Liver (tissue), 3 donors: ENCODE data around the gene VASP.

ENCODE experiments used
- GABPA ChIP-seq, 2 donors: IDR thresholded peaks in 1 of 2; conservative IDR thresholded peaks in 1 of 2; 2 replicates each; pipeline ENCODE4 v1.6.1; 2016; ENCODE audit warnings: antibody characterized with exemption in 2 of 2, mild to moderate bottlenecking in 1 of 2, moderate library complexity in 1 of 2
- JUND ChIP-seq, 2 donors: IDR thresholded peaks; 2 replicates each; pipeline ENCODE4 v1.6.1; 2016; ENCODE audit warnings: antibody characterized with exemption in 2 of 2
- MAX ChIP-seq: IDR thresholded peaks from 2 replicates; pipeline ENCODE4 v1.6.1; 2016; ENCODE audit warnings: antibody characterized with exemption
- REST ChIP-seq: IDR thresholded peaks from 2 replicates; pipeline ENCODE4 v1.6.1; 2016; ENCODE audit warnings: antibody characterized with exemption, mild to moderate bottlenecking
- YY1 ChIP-seq: IDR thresholded peaks from 2 replicates; pipeline ENCODE4 v1.6.1; 2016; ENCODE audit warnings: antibody characterized with exemption, mild to moderate bottlenecking
- TF ChIP-seq, protein P1 (sequence below): fragments of 150-350 bp; IDR thresholded peaks from 2 replicates; pipeline ENCODE4 v1.5.1; 2017; ENCODE audit warnings: improper control_type of control experiment, low read depth, low read length; ENCODE audit not compliant: missing input control
- donor health status: healthy.
- donor health status: healthy.

DNA sequence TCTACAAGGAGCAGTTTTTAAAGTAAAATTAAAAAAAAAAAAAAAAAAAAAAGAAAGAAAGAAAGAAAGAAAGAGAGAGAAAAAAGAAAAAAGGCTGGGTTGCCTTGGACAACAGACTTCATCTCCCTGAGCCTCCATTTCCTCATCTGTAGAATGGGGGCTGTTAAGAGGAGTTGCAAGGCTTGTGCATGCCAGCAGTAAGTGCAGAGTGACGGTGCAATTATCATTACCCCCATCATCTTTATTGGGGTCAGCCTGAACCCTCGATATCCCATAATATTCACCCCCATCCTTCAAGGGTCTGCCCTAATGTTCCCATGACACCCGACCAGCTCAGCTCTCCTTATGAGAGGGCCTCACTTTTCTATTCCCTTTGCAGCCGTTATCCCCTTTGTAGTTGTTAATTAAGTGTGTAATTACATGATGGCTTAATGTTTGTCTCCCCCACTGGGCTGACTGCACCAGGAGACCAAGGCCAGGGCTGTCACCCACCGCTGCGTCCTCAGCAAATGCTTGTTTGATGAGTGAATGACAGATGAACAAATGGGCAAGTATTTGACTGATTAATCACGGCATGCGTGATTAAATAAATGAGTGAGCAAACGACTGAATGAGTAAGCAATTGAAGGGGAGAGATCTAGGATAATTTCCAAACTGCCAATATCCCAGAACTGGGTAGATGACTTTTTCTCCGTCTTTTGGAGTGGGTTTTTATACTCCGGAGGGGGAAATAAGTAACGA is 29.4 kb upstream of the VASP start:
- TF ChIP-seq, protein P1, sequence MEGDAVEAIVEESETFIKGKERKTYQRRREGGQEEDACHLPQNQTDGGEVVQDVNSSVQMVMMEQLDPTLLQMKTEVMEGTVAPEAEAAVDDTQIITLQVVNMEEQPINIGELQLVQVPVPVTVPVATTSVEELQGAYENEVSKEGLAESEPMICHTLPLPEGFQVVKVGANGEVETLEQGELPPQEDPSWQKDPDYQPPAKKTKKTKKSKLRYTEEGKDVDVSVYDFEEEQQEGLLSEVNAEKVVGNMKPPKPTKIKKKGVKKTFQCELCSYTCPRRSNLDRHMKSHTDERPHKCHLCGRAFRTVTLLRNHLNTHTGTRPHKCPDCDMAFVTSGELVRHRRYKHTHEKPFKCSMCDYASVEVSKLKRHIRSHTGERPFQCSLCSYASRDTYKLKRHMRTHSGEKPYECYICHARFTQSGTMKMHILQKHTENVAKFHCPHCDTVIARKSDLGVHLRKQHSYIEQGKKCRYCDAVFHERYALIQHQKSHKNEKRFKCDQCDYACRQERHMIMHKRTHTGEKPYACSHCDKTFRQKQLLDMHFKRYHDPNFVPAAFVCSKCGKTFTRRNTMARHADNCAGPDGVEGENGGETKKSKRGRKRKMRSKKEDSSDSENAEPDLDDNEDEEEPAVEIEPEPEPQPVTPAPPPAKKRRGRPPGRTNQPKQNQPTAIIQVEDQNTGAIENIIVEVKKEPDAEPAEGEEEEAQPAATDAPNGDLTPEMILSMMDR: no peak
- TF ChIP-seq YY1: no peak
- no peak for TF ChIP-seq MAX
- TF ChIP-seq GABPA (IDR thresholded peaks at IDR 0.05 in 1 of 2, conservative IDR thresholded peaks at IDR 0.05 in 1 of 2): no peak
- TF ChIP-seq REST: no peak
- peak in 1 of 2 donors; percentile 6 for TF ChIP-seq JUND (IDR thresholded peaks at IDR 0.05)
